Loucy (cell line): ENCODE measurements around the gene SBF2.

ENCODE experiments used
- H2AFZ ChIP-seq: fragments of 200-600 bp; sonication (generic); 2 replicates; pipeline ENCODE4 v1.6.0; 2016; ENCODE audit warnings: antibody characterized with exemption, mild to moderate bottlenecking, low read length, moderate library complexity
- H3F3A ChIP-seq: fragments of 200-600 bp; 2 replicates; pipeline ENCODE4 v1.6.0; 2016; ENCODE audit warnings: antibody characterized with exemption, low read depth, mild to moderate bottlenecking
- H3K27me3 ChIP-seq: fragments of 200-600 bp; sonication (generic); 2 replicates; pipeline ENCODE4 v1.6.1; 2014; ENCODE audit warnings: low read length, mild to moderate bottlenecking; ENCODE audit not compliant: insufficient read depth, poor library complexity, severe bottlenecking
- H3K36me3 ChIP-seq: fragments of 200-600 bp; sonication (generic); 2 replicates; pipeline ENCODE4 v1.6.1; 2016; ENCODE audit warnings: low read length; ENCODE audit not compliant: insufficient read depth
- H3K4me1 ChIP-seq: fragments of 200-600 bp; sonication (generic); 2 replicates; pipeline ENCODE4 v1.5.1; 2014; ENCODE audit warnings: low read length, mild to moderate bottlenecking; ENCODE audit not compliant: insufficient read depth, poor library complexity, severe bottlenecking
- H3K4me2 ChIP-seq: fragments of 200-600 bp; sonication (generic); 2 replicates; pipeline ENCODE4 v1.6.0; 2014; ENCODE audit warnings: antibody characterized with exemption, low read length, low read depth, mild to moderate bottlenecking; ENCODE audit not compliant: poor library complexity, severe bottlenecking
- H3K4me3 ChIP-seq: fragments of 200-600 bp; sonication (generic); 2 replicates; pipeline ENCODE4 v1.5.1; 2014; ENCODE audit warnings: low read length, mild to moderate bottlenecking, mixed read lengths; ENCODE audit not compliant: poor library complexity, severe bottlenecking
- H3K79me2 ChIP-seq: fragments of 200-600 bp; sonication (generic); 2 replicates; pipeline ENCODE4 v1.6.1; 2014; ENCODE audit warnings: low read length; ENCODE audit not compliant: insufficient read depth
- H3K9ac ChIP-seq: fragments of 200-600 bp; sonication (generic); 2 replicates; pipeline ENCODE4 v1.6.0; 2014; ENCODE audit warnings: mild to moderate bottlenecking, low read depth, low read length, moderate library complexity; ENCODE audit not compliant: poor library complexity, severe bottlenecking
- H3K9me2 ChIP-seq: fragments of 200-600 bp; sonication (generic); replicated peaks from 2 replicates; pipeline ENCODE4 v1.6.1; 2016; ENCODE audit warnings: low read depth, low read length, mixed read lengths
- H3K9me3 ChIP-seq: fragments of 200-600 bp; sonication (generic); 2 replicates; pipeline ENCODE4 v1.6.1; 2014; ENCODE audit warnings: mild to moderate bottlenecking, antibody characterized with exemption, low read length, low read depth; ENCODE audit not compliant: insufficient read depth
- H4K20me1 ChIP-seq: fragments of 200-600 bp; sonication (generic); 2 replicates; pipeline ENCODE4 v1.6.0; 2014; ENCODE audit warnings: antibody characterized with exemption, low read length, mild to moderate bottlenecking; ENCODE audit not compliant: insufficient read depth, poor library complexity, severe bottlenecking
- EZH2phosphoT487 ChIP-seq: fragments of 200-600 bp; IDR thresholded peaks from 2 replicates; pipeline ENCODE4 v1.6.1; 2018; ENCODE audit warnings: antibody characterized with exemption, mild to moderate bottlenecking, moderate library complexity, borderline replicate concordance
- TF ChIP-seq, protein P1 (sequence below): fragments of 200-600 bp; sonication (generic); conservative IDR thresholded peaks from 2 replicates; pipeline ENCODE4 v1.5.1; 2014; ENCODE audit warnings: mild to moderate bottlenecking, antibody characterized with exemption, low read length

SBF2 gene

DNA sequence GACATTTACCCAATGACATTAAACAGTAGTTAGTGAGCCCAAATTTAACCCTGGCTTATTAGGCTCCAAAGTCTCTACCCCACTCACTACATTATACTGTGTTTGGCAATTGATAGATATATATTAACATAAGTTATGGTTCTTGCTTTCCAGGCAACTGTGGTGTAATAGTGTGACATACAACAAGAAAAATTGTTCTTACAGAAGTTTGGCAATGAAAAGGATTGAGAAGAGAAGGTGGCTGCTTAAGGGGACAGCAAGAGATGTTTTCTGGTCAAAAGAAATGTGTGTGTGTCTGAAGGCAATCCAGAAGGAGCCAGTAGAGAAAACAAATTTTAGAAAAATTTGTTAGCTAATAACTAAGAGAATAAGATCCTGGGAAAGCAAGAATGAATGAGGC is 497.8 kb downstream of the SBF2 start:
- Histone ChIP-seq H3F3A (no peaks in the 10 kb centered on the region), H3K4me1 (no peaks in the 10 kb centered on the region), H3K79me2 (no peaks in the 10 kb centered on the region), H3K4me3 (no peak overlapping the region), H3K36me3 (no peaks in the 10 kb centered on the region), H3K9me3 (no peaks in the 10 kb centered on the region), H2AFZ (no peak overlapping the region), H3K27me3 (no peaks in the 10 kb centered on the region), H3K9ac (no peak overlapping the region), H3K4me2 (no peak overlapping the region), H3K9me2 (no peaks in the 10 kb centered on the region), H4K20me1 (no peaks in the 10 kb centered on the region)
- TF ChIP-seq EZH2phosphoT487, result no peak
- TF ChIP-seq, protein P1, sequence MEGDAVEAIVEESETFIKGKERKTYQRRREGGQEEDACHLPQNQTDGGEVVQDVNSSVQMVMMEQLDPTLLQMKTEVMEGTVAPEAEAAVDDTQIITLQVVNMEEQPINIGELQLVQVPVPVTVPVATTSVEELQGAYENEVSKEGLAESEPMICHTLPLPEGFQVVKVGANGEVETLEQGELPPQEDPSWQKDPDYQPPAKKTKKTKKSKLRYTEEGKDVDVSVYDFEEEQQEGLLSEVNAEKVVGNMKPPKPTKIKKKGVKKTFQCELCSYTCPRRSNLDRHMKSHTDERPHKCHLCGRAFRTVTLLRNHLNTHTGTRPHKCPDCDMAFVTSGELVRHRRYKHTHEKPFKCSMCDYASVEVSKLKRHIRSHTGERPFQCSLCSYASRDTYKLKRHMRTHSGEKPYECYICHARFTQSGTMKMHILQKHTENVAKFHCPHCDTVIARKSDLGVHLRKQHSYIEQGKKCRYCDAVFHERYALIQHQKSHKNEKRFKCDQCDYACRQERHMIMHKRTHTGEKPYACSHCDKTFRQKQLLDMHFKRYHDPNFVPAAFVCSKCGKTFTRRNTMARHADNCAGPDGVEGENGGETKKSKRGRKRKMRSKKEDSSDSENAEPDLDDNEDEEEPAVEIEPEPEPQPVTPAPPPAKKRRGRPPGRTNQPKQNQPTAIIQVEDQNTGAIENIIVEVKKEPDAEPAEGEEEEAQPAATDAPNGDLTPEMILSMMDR, result no peak

DNA sequence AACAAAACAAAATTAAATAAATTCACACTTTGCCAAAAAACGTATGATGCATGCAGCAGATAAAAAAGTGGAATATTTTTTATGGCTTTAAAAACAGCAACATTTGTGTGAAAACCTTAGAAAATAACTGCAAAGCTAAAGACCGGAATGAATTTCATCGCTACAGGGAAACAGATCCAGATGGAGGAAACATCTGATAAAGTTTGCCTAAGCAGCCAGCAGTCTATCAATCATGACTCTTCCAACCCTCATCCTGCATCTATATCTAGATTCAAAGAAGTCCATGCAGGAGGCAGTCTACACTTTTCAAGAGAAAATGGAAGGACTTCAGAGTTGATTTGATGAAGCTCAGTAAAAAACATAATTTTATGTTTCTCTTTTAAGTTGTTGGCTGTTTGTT is 503.3 kb downstream of the SBF2 start:
- Histone ChIP-seq H3K9me3 (no peaks in the 10 kb centered on the region), H3K27me3 (no peaks in the 10 kb centered on the region), H3K9me2 (no peaks in the 10 kb centered on the region), H3F3A (no peaks in the 10 kb centered on the region), H3K9ac (no peak overlapping the region), H2AFZ (no peak overlapping the region), H4K20me1 (no peaks in the 10 kb centered on the region), H3K79me2 (no peaks in the 10 kb centered on the region), H3K36me3 (peaks cover 2% of the 10 kb centered on the region; the same call in 1 of the 2 replicates), H3K4me3 (no peak overlapping the region), H3K4me1 (peaks cover 3% of the 10 kb centered on the region), H3K4me2 (no peak overlapping the region)
- TF ChIP-seq, protein P1, result no peak
- TF ChIP-seq EZH2phosphoT487, result no peak

DNA sequence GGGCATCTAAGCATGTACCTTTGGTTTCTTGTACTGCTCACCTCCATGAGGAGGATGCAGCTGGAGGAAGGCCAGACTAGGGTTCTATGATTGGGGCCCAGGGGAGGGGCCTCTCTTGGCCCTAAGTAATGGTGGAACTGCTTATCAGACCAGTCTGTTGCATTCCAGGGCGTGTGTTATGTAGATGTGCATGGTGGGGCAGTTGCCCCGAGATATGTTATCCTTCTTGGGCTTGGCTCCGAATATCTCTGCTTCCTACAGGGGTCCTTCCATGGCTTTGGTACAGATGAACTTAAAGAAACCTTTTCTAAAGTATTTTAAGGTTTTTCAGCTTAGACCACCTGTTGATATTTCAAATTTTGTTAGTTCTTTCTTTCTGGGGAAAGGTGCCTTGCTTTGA is 504.1 kb downstream of the SBF2 start:
- no peaks in the 10 kb centered on the region for H3K9me3 ChIP-seq
- H3K9me2 ChIP-seq, result no peaks in the 10 kb centered on the region

More for the DNA sequence above, 504.1 kb downstream of the SBF2 start:
- Histone ChIP-seq H3K79me2 (no peaks in the 10 kb centered on the region), H3K27me3 (no peaks in the 10 kb centered on the region), H3K36me3 (peaks cover 2% of the 10 kb centered on the region; the same call in 1 of the 2 replicates), H4K20me1 (no peaks in the 10 kb centered on the region), H2AFZ (no peak overlapping the region), H3F3A (no peaks in the 10 kb centered on the region), H3K4me3 (no peak overlapping the region), H3K4me1 (peaks cover 3% of the 10 kb centered on the region), H3K4me2 (no peak overlapping the region), H3K9ac (no peak overlapping the region)
- TF ChIP-seq, protein P1, result no peak
- no peak for TF ChIP-seq EZH2phosphoT487
